K562 (cell line): ENCODE measurements around the gene ALOX12. TPM values are rescaled to one million over a fixed set of nuclear protein-coding genes. Genes with fewer than 3 reads are reported as not detected.
A peak's percentile ranks its signal among the peaks of the same experiment; 100 is the strongest.

Experiments used
- DACH1 ChIP-seq: fragments of 450-650 bp; IDR thresholded peaks from 2 replicates; pipeline ENCODE4 v1.6.1; 2018; ENCODE audit not compliant: partially characterized antibody
- GTF2A2 ChIP-seq: IDR thresholded peaks from 2 replicates; pipeline ENCODE4 v1.6.1; 2016; ENCODE audit warnings: mild to moderate bottlenecking, missing genetic modification characterization, missing compliant biosample characterization
- PHF20 ChIP-seq: fragments of 450-650 bp; IDR thresholded peaks from 2 replicates; pipeline ENCODE4 v1.6.1; 2018; ENCODE audit not compliant: partially characterized antibody
- YBX1 ChIP-seq: fragments of 450-650 bp; IDR thresholded peaks from 2 replicates; pipeline ENCODE4 v1.7.1; 2016; ENCODE audit warnings: mild to moderate bottlenecking
- ZNF3 ChIP-seq: fragments of 250-450 bp; sonication (Bioruptor Pico); IDR thresholded peaks from 2 replicates; pipeline ENCODE4 v1.5.0; 2021; ENCODE audit warnings: mild to moderate bottlenecking, moderate library complexity
- polyA plus RNA-seq, 8 experiments: library from polyadenylated mRNA; depleted of rRNA in 4 of 8; stranded (reverse) in 5 of 8; unstranded in 3 of 8; fragments of >200 nt; fragmentation: Nextera tagmentation in 2 of 8; fragmentation: Illumina TruSeq in 1 of 8; extraction: Ambion mirVana in 2 of 8; extraction: Trizol in 1 of 8; gene quantifications; 2 replicates each; pipeline versions ENCODE4 v1.2.1 to v1.2.3, GENCODE V29; 2011 to 2014; ENCODE audit warnings: inconsistent platforms in 1 of 8, missing spikeins in 1 of 8
- total RNA-seq, 7 experiments: library from RNA; depleted of rRNA in 6 of 7; stranded (reverse); fragments of >200 nt in 6 of 7; fragmentation: Illumina TruSeq in 2 of 7; extraction: Trizol in 2 of 7; gene quantifications; 2 replicates each; pipeline versions ENCODE4 v1.2.1 to v1.2.3, GENCODE V29; 2011 to 2021; ENCODE audit warnings: low replicate concordance in 1 of 7
- TF ChIP-seq, protein P1 (sequence below): fragments of 450-650 bp; IDR thresholded peaks from 2 replicates; pipeline ENCODE4 v1.6.1; 2016; ENCODE audit warnings: mild to moderate bottlenecking, moderate library complexity
- TF ChIP-seq, protein P2 (sequence below): sonication (generic); formaldehyde crosslinking; IDR thresholded peaks from 2 replicates; pipeline ENCODE4 v1.8.1; 2023; ENCODE audit warnings: mild to moderate bottlenecking, missing genetic modification reagents
- TF ChIP-seq, protein P3 (sequence below): fragments of 450-650 bp; conservative IDR thresholded peaks from 2 replicates; pipeline ENCODE4 v1.6.1; 2016; ENCODE audit warnings: missing genetic modification characterization, low read depth, mild to moderate bottlenecking, missing compliant biosample characterization, moderate library complexity
- TF ChIP-seq, protein P4 (sequence below): fragments of 250-450 bp; sonication (Bioruptor Pico); IDR thresholded peaks from 2 replicates; pipeline ENCODE4 v1.5.0; 2021; ENCODE audit warnings: mild to moderate bottlenecking, borderline replicate concordance

The ALOX12 gene
- total and polyA plus RNA-seq, 9 of the 15 experiments (the other 6 are each of a cell fraction or from before 2014, with no cell fraction given), result 0.09 to 1.1 (median 0.47) TPM; not detected in 1

DNA sequence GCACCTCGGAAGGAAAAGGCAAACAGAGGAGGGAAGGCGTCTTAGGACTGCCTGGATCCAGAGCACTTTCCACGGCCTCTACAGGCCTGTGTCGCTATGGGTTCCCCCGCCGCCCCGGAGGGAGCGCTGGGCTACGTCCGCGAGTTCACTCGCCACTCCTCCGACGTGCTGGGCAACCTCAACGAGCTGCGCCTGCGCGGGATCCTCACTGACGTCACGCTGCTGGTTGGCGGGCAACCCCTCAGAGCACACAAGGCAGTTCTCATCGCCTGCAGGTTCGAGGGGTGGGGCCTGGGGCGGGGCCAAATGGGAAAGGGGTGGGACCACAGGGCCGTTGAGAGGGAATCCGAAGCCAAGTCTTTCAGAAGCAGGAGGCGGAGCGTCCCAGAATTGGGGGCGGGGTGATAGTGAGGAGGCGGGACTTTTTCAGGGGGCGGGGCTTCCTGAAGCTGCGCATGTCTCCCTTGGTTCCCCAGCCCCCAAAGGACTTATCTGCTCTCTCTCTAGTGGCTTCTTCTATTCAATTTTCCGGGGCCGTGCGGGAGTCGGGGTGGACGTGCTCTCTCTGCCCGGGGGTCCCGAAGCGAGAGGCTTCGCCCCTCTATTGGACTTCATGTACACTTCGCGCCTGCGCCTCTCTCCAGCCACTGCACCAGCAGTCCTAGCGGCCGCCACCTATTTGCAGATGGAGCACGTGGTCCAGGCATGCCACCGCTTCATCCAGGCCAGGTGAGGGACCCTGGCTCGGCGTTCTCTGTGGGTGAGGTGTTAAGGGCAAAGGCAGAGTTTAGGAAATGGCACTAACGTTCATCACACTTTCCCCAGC is 27.9 kb downstream of the ALOX12 start (continued):
- no peak for TF ChIP-seq GTF2A2 (tag)
- no peak for TF ChIP-seq DACH1
- no peak for TF ChIP-seq ZNF3 (CRISPR knock-in tag)
- TF ChIP-seq, protein P1, sequence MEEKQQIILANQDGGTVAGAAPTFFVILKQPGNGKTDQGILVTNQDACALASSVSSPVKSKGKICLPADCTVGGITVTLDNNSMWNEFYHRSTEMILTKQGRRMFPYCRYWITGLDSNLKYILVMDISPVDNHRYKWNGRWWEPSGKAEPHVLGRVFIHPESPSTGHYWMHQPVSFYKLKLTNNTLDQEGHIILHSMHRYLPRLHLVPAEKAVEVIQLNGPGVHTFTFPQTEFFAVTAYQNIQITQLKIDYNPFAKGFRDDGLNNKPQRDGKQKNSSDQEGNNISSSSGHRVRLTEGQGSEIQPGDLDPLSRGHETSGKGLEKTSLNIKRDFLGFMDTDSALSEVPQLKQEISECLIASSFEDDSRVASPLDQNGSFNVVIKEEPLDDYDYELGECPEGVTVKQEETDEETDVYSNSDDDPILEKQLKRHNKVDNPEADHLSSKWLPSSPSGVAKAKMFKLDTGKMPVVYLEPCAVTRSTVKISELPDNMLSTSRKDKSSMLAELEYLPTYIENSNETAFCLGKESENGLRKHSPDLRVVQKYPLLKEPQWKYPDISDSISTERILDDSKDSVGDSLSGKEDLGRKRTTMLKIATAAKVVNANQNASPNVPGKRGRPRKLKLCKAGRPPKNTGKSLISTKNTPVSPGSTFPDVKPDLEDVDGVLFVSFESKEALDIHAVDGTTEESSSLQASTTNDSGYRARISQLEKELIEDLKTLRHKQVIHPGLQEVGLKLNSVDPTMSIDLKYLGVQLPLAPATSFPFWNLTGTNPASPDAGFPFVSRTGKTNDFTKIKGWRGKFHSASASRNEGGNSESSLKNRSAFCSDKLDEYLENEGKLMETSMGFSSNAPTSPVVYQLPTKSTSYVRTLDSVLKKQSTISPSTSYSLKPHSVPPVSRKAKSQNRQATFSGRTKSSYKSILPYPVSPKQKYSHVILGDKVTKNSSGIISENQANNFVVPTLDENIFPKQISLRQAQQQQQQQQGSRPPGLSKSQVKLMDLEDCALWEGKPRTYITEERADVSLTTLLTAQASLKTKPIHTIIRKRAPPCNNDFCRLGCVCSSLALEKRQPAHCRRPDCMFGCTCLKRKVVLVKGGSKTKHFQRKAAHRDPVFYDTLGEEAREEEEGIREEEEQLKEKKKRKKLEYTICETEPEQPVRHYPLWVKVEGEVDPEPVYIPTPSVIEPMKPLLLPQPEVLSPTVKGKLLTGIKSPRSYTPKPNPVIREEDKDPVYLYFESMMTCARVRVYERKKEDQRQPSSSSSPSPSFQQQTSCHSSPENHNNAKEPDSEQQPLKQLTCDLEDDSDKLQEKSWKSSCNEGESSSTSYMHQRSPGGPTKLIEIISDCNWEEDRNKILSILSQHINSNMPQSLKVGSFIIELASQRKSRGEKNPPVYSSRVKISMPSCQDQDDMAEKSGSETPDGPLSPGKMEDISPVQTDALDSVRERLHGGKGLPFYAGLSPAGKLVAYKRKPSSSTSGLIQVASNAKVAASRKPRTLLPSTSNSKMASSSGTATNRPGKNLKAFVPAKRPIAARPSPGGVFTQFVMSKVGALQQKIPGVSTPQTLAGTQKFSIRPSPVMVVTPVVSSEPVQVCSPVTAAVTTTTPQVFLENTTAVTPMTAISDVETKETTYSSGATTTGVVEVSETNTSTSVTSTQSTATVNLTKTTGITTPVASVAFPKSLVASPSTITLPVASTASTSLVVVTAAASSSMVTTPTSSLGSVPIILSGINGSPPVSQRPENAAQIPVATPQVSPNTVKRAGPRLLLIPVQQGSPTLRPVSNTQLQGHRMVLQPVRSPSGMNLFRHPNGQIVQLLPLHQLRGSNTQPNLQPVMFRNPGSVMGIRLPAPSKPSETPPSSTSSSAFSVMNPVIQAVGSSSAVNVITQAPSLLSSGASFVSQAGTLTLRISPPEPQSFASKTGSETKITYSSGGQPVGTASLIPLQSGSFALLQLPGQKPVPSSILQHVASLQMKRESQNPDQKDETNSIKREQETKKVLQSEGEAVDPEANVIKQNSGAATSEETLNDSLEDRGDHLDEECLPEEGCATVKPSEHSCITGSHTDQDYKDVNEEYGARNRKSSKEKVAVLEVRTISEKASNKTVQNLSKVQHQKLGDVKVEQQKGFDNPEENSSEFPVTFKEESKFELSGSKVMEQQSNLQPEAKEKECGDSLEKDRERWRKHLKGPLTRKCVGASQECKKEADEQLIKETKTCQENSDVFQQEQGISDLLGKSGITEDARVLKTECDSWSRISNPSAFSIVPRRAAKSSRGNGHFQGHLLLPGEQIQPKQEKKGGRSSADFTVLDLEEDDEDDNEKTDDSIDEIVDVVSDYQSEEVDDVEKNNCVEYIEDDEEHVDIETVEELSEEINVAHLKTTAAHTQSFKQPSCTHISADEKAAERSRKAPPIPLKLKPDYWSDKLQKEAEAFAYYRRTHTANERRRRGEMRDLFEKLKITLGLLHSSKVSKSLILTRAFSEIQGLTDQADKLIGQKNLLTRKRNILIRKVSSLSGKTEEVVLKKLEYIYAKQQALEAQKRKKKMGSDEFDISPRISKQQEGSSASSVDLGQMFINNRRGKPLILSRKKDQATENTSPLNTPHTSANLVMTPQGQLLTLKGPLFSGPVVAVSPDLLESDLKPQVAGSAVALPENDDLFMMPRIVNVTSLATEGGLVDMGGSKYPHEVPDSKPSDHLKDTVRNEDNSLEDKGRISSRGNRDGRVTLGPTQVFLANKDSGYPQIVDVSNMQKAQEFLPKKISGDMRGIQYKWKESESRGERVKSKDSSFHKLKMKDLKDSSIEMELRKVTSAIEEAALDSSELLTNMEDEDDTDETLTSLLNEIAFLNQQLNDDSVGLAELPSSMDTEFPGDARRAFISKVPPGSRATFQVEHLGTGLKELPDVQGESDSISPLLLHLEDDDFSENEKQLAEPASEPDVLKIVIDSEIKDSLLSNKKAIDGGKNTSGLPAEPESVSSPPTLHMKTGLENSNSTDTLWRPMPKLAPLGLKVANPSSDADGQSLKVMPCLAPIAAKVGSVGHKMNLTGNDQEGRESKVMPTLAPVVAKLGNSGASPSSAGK, result peak; percentile 98
- TF ChIP-seq YBX1, result no peak
- TF ChIP-seq, protein P2, sequence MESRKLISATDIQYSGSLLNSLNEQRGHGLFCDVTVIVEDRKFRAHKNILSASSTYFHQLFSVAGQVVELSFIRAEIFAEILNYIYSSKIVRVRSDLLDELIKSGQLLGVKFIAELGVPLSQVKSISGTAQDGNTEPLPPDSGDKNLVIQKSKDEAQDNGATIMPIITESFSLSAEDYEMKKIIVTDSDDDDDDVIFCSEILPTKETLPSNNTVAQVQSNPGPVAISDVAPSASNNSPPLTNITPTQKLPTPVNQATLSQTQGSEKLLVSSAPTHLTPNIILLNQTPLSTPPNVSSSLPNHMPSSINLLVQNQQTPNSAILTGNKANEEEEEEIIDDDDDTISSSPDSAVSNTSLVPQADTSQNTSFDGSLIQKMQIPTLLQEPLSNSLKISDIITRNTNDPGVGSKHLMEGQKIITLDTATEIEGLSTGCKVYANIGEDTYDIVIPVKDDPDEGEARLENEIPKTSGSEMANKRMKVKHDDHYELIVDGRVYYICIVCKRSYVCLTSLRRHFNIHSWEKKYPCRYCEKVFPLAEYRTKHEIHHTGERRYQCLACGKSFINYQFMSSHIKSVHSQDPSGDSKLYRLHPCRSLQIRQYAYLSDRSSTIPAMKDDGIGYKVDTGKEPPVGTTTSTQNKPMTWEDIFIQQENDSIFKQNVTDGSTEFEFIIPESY (CRISPR knock-in tag), result peak; percentile 72
- TF ChIP-seq PHF20, result no peak
- TF ChIP-seq, protein P3, sequence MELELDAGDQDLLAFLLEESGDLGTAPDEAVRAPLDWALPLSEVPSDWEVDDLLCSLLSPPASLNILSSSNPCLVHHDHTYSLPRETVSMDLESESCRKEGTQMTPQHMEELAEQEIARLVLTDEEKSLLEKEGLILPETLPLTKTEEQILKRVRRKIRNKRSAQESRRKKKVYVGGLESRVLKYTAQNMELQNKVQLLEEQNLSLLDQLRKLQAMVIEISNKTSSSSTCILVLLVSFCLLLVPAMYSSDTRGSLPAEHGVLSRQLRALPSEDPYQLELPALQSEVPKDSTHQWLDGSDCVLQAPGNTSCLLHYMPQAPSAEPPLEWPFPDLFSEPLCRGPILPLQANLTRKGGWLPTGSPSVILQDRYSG (tag), result no peak
- TF ChIP-seq, protein P4, sequence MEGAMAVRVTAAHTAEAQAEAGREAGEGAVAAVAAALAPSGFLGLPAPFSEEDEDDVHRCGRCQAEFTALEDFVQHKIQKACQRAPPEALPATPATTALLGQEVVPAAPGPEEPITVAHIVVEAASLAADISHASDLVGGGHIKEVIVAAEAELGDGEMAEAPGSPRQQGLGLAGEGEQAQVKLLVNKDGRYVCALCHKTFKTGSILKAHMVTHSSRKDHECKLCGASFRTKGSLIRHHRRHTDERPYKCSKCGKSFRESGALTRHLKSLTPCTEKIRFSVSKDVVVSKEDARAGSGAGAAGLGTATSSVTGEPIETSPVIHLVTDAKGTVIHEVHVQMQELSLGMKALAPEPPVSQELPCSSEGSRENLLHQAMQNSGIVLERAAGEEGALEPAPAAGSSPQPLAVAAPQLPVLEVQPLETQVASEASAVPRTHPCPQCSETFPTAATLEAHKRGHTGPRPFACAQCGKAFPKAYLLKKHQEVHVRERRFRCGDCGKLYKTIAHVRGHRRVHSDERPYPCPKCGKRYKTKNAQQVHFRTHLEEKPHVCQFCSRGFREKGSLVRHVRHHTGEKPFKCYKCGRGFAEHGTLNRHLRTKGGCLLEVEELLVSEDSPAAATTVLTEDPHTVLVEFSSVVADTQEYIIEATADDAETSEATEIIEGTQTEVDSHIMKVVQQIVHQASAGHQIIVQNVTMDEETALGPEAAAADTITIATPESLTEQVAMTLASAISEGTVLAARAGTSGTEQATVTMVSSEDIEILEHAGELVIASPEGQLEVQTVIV, result no peak
